Endothelial cell of umbilical vein (primary cell): ENCODE data around the gene SLMAP. TPM values are rescaled to one million over a fixed set of nuclear protein-coding genes. Genes with fewer than 3 reads are reported as not detected.

Source experiments
- BruUV-seq: library from RNA; stranded (reverse); fragments of 400-500 nt; replicated peaks from 2 replicates; lab custom pipeline; 2021; lab: Mats Ljungman, UMichigan
- CTCF ChIA-PET: fragments of 300-600, 350-600 bp; sonication (Branson Sonifier 250); formaldehyde crosslinking; loops from one replicate; lab custom pipeline; 2021; ENCODE audit warnings: antibody characterized with exemption, inconsistent platforms; lab: Charles Lee
- POLR2A ChIA-PET: fragments of 300-600, 350-600 bp; sonication (Branson Sonifier 250); formaldehyde crosslinking; loops from one replicate; lab custom pipeline; 2021; ENCODE audit warnings: antibody characterized with exemption, inconsistent platforms; lab: Charles Lee
- DNase-seq: peaks from one replicate; pipeline ENCODE4 v3.0.0-alpha.2; 2011; ENCODE audit warnings: low read depth, low spot score
- FAIRE-seq: peaks from 2 replicates; lab custom pipeline; 2011; peaks lifted over from hg19 to GRCh38; lab: Jason Lieb, UNC
- H2AFZ ChIP-seq: 2 replicates; pipeline ENCODE4 v1.6.0; 2012; ENCODE audit warnings: low read depth, low read length, control low read depth, inconsistent platforms
- H3K27ac ChIP-seq: 2 replicates; pipeline ENCODE4 v1.5.1; 2011; ENCODE audit warnings: low read depth, mild to moderate bottlenecking, control low read depth, low read length, moderate library complexity; ENCODE audit not compliant: insufficient read depth
- H3K27me3 ChIP-seq, 2 experiments: 2 replicates each; pipeline versions ENCODE4 v1.6.0 to v1.6.1; 2011; ENCODE audit warnings: low read length in 2 of 2, mixed read lengths in 1 of 2; ENCODE audit not compliant: control insufficient read depth in 2 of 2, insufficient read depth in 2 of 2
- H3K36me3 ChIP-seq, 2 experiments: 2 replicates in 1 of 2; 3 replicates in 1 of 2; pipeline ENCODE4 v1.5.1; 2011; ENCODE audit warnings: low read length in 2 of 2, mild to moderate bottlenecking in 1 of 2, moderate library complexity in 1 of 2; ENCODE audit not compliant: control insufficient read depth in 2 of 2, insufficient read depth in 2 of 2; ENCODE audit errors: extremely low read depth in 1 of 2
- H3K4me1 ChIP-seq: 3 replicates; pipeline ENCODE4 v1.5.1; 2011; ENCODE audit warnings: mild to moderate bottlenecking, low read length; ENCODE audit not compliant: control insufficient read depth, insufficient read depth; ENCODE audit errors: extremely low read depth
- H3K4me2 ChIP-seq: 2 replicates; pipeline ENCODE4 v1.6.1; 2011; ENCODE audit warnings: low read length, control low read depth, mixed read lengths; ENCODE audit not compliant: insufficient read depth
- H3K4me3 ChIP-seq, 3 experiments: fragments of 200-600 bp in 1 of 3; sonication (generic), shearing (Covaris generic) in 1 of 3; replicated peaks in 1 of 3; 2 replicates each; pipeline ENCODE4 v1.5.1; 2011 to 2016; ENCODE audit warnings: control low read depth in 3 of 3, low read length in 3 of 3, mild to moderate bottlenecking in 2 of 3, inconsistent platforms in 1 of 3, low read depth in 1 of 3, moderate library complexity in 1 of 3; ENCODE audit not compliant: insufficient read depth in 1 of 3
- H3K79me2 ChIP-seq: 2 replicates; pipeline ENCODE4 v1.6.0; 2012; ENCODE audit warnings: low read length, inconsistent platforms; ENCODE audit not compliant: control insufficient read depth, insufficient read depth
- H3K9ac ChIP-seq: replicated peaks from 2 replicates; pipeline ENCODE3; 2011; ENCODE audit warnings: low read length, control low read depth; ENCODE audit not compliant: insufficient read depth; ENCODE audit errors: extremely low read depth
- H3K9me1 ChIP-seq: replicated peaks from 3 replicates; pipeline ENCODE4 v1.6.0; 2011; ENCODE audit warnings: mild to moderate bottlenecking, low read length; ENCODE audit not compliant: control insufficient read depth, insufficient read depth; ENCODE audit errors: extremely low read depth
- H3K9me3 ChIP-seq: replicated peaks from 2 replicates; pipeline ENCODE4 v1.5.1; 2012; ENCODE audit warnings: low read length, inconsistent platforms; ENCODE audit not compliant: control insufficient read depth, insufficient read depth
- H4K20me1 ChIP-seq: replicated peaks from 2 replicates; pipeline ENCODE3; 2011; ENCODE audit warnings: mild to moderate bottlenecking, low read length; ENCODE audit not compliant: control insufficient read depth, insufficient read depth; ENCODE audit errors: extremely low read depth
- CTCF ChIP-seq, 2 donors: IDR thresholded peaks; 1 replicate in 1 of 2; 2 replicates in 1 of 2; pipeline ENCODE4 v1.5.1; 2011; ENCODE audit warnings: low read length in 2 of 2, mild to moderate bottlenecking in 2 of 2, moderate library complexity in 2 of 2, control low read depth in 1 of 2, inconsistent platforms in 1 of 2, low read depth in 1 of 2; ENCODE audit not compliant: insufficient read depth in 1 of 2; ENCODE audit errors: extremely low read depth in 1 of 2
- EZH2 ChIP-seq: IDR thresholded peaks from 2 replicates; pipeline ENCODE4 v1.6.1; 2012; ENCODE audit warnings: borderline replicate concordance, low read depth, mild to moderate bottlenecking, moderate library complexity, low read length, inconsistent platforms; ENCODE audit not compliant: severe bottlenecking
- FOS ChIP-seq: IDR thresholded peaks from 2 replicates; pipeline ENCODE4 v1.6.1; 2011; ENCODE audit warnings: mild to moderate bottlenecking, low read length, moderate library complexity, borderline replicate concordance; ENCODE audit not compliant: insufficient read depth
- GATA2 ChIP-seq: IDR thresholded peaks from 2 replicates; pipeline ENCODE4 v1.7.0; 2011; ENCODE audit warnings: low read depth, mild to moderate bottlenecking, moderate library complexity, mixed read lengths, low read length; ENCODE audit not compliant: insufficient read length, insufficient read depth
- JUN ChIP-seq: IDR thresholded peaks from 2 replicates; pipeline ENCODE4 v1.6.1; 2011; ENCODE audit warnings: borderline replicate concordance, low read depth; ENCODE audit not compliant: insufficient read length, insufficient read depth
- MAX ChIP-seq: IDR thresholded peaks from 2 replicates; pipeline ENCODE4 v1.6.1; 2011; ENCODE audit not compliant: insufficient read depth, insufficient read length
- MYC ChIP-seq: IDR thresholded peaks from one replicate; pipeline ENCODE4 v1.6.1; 2011; ENCODE audit warnings: mild to moderate bottlenecking, low read depth, low read length
- POLR2A ChIP-seq: IDR thresholded peaks from 2 replicates; pipeline ENCODE4 v1.6.1; 2012; ENCODE audit warnings: low read depth, mild to moderate bottlenecking, control low read depth, low read length
- POLR2AphosphoS5 ChIP-seq: IDR thresholded peaks from 2 replicates; pipeline ENCODE4 v1.6.1; 2012; ENCODE audit warnings: low read depth, mild to moderate bottlenecking, control low read depth, low read length, moderate library complexity; ENCODE audit not compliant: insufficient read depth
- dilution Hi-C: fragments of 300-500 bp; cut with MboI; formaldehyde crosslinking; loops from one replicate; pipeline ENCODE4 v1.15.0; 2019; ENCODE audit warnings: low sequenced_read_pairs; ENCODE audit not compliant: extremely low pct_ligation_motif_present
- intact Hi-C: fragments of 100-400 bp; cut with micrococcal nuclease; formaldehyde crosslinking; loops from one replicate; pipeline ENCODE4 v1.10.0; 2022
- polyA plus RNA-seq, 4 experiments: library from polyadenylated mRNA; depleted of rRNA in 3 of 4; stranded (reverse) in 3 of 4; unstranded in 1 of 4; fragments of >200 nt; gene quantifications; 2 replicates each; pipeline versions ENCODE4 v1.2.1 to v1.2.3, GENCODE V29; 2011 to 2012; ENCODE audit warnings: missing spikeins in 1 of 4
- total RNA-seq: library from RNA; stranded (reverse); gene quantifications from 2 replicates; pipeline ENCODE4 v1.2.3, GENCODE V29; 2021

Gene SLMAP
- total and polyA plus RNA-seq, 2 donors (not counting 3 experiments of a cell fraction or from before 2014, with no cell fraction given) = 9.8 to 54.7 TPM

GRCh38 chr3:57770009-57770827 is 14.1 kb downstream of the SLMAP start:
- DNase-seq = peak; percentile 24
- POLR2A ChIA-PET = no interaction called here

GRCh38 chr3:57772251-57772650 is 16.1 kb downstream of the SLMAP start:
- ChIA-PET CTCF (interaction anchor here (1.4 to 1.6 kb wide), 2 partner anchors 8 to 9 kb away, joined by 3 to 5 read pairs; no protein-coding TSS in a partner anchor), POLR2A (no interaction called here)
- intact Hi-C loops = no loop called here
- no peak overlapping the region for H3K27ac ChIP-seq
- no TSS peak for BruUV-seq
- no peak overlapping the region for H3K9ac ChIP-seq
- H3K9me1 ChIP-seq = no peaks in the 10 kb centered on the region
- no peak overlapping the region for H3K4me3 ChIP-seq
- no peaks in the 10 kb centered on the region for H3K36me3 ChIP-seq
- no peak overlapping the region for H3K4me2 ChIP-seq
- peaks cover 66% of the 10 kb centered on the region for H3K79me2 ChIP-seq
- DNase-seq (no peak), FAIRE-seq (no peak)
- H4K20me1 ChIP-seq = no peaks in the 10 kb centered on the region
- dilution Hi-C loops = no loop called here
- H3K4me1 ChIP-seq = no peaks in the 10 kb centered on the region
- H3K9me3 ChIP-seq = no peaks in the 10 kb centered on the region
- H2AFZ ChIP-seq = no peak overlapping the region
- TF ChIP-seq MYC = no peak
- TF ChIP-seq GATA2 = no peak
- TF ChIP-seq FOS = no peak
- no peak for TF ChIP-seq MAX
- no peak for TF ChIP-seq JUN
- TF ChIP-seq POLR2AphosphoS5 = no peak
- TF ChIP-seq CTCF (IDR thresholded peaks at IDR 0.05; ENCODE audit: extremely low read depth in 1 of 2, insufficient read depth in 1 of 2, low read depth in 1 of 2, low read length in 2 of 2) = no peak
- TF ChIP-seq POLR2A = no peak
- no peak for TF ChIP-seq EZH2
- H3K27me3 ChIP-seq = no peaks in the 10 kb centered on the region

More at GRCh38 chr3:57770009-57770827, 14.1 kb downstream of the SLMAP start:
- TF ChIP-seq MYC (no peak), POLR2AphosphoS5 (no peak), EZH2 (no peak), POLR2A (no peak), GATA2 (no peak)
- intact Hi-C loops = no loop called here
- Histone ChIP-seq H3K9ac (no peak overlapping the region), H4K20me1 (no peaks in the 10 kb centered on the region), H3K36me3 (peaks cover 0 to 2% of the 10 kb centered on the region in 2 experiments), H3K4me1 (peaks cover 2% of the 10 kb centered on the region), H2AFZ (no peak overlapping the region), H3K27ac (no peak overlapping the region), H3K9me1 (no peaks in the 10 kb centered on the region), H3K9me3 (no peaks in the 10 kb centered on the region), H3K4me3 (no peak overlapping the region), H3K27me3 (no peaks in the 10 kb centered on the region), H3K79me2 (peaks cover 70% of the 10 kb centered on the region), H3K4me2 (no peak overlapping the region)
- dilution Hi-C loops = no loop called here
- BruUV-seq = no TSS peak
- CTCF ChIA-PET = interaction anchor here (0.8 to 1.6 kb wide), 4 partner anchors 8 to 56 kb away, joined by 4 to 6 read pairs (median 4); no protein-coding TSS in a partner anchor
- no peak for FAIRE-seq
